Activated T-cell treated with anti-CD3 and anti-CD28 coated beads for 4 hours (primary cell): ENCODE results near the gene MN1.
A peak's percentile ranks its signal among the peaks of the same experiment; 100 is the strongest.

Experiments
- DNase-seq: peaks from one replicate; pipeline ENCODE4 v3.0.0-alpha.2; 2020

Gene MN1

DNA sequence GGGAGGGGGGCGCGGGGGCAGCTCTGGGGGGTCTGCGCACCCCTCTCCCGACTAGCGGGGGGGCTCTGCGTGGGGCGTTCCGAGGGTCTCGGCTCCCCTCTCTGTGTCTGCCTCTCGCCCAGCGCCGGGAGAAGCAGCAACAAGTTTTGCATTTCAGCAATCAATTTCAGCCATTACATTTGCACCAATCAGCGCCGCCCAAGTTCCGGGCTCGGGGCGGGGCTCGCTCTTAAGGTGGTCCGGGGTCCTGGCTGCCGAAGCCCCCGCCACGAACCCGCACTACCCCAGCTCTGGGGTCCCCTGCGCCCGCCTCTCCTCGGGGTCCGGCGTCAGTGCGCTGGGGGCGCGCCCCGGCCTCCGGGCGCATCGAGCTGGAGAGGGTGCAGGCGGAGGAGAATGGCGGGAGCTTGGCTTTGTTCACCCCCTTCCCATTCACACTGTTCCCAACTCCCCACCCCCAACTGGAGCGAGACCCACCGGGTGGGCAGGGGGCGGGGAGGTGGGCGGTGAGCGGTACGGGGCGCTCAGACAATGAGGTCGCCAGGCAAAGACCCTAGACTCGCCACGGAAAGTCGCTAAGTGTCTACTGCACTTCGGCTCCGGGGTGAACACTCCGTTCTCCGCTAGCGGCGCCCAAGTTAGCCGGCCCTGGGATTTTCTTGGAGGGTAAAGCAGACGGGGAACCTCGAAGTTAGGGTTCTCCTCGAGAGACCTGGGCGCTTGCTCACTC, at the start of gene MN1:
Gene MN1 (minus strand): TSS at position 141 of the 730 bp plus-strand sequence. CDS start 1,213 bp downstream, outside the sequence.
- DNase-seq: peak; percentile 41

DNA sequence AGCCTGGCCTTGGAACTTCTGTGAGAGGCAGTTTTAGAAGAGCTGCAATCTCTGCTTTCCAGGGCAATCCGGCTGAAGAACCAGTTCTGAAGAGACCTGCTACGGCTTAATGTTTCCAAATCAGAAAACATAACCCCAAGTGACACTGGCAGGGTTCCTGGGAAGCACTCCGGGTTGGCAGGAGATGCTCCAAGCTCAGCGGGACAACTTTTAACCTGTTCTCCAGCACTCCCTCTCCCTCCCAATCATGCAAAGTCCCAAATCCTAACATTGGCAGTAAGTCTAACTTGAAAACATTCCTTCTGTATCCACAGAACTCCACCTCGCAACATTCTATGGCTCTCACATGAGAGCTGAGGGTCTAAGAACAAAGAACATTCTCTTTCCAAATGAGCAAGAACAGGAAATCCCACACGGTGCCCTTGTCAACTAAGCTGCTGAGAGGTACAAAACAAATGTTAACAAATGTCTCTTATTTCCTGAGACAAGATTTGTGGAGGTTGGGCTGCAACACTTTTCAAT, 48.5 kb upstream of the MN1 start:
- no peak for DNase-seq

DNA sequence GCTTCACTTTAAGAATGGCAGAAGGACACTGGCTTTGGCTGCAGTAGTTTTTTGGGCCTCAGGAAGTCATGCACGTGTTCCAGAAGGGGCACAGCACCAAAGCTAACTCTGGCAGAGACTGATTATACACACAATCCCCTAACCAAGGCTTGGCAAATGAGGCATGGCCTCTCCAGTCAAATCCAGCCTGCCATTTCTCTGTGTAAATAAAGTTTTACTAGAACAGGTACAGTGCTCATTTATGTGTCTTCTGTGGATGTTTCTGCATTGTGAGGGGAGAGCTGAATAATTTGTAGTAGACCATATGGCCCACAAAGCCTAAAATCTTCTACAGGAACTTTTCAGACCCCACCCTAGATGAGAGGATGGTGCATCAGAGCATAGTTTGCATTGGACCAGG, 46.4 kb upstream of the MN1 start:
- no peak for DNase-seq

DNA sequence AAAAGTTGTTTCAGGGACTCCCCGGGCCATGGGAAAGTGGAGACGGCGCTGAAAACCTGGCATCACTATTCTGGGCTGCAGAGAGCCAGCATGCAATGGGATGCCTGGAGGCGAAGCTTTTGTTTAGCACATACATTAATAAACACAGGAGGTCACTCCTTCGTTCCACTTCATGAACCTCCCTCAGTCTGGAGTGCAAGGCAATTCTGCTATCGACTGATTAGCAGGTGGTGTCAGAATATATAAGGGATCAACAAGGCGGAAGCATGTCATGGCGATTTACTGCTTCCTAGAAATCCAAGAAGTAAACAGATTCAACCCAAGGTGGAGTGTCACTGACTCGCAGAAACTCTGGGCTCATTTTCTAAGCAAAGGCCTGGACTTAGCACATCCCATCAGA, 45.4 kb upstream of the MN1 start:
- no peak for DNase-seq

DNA sequence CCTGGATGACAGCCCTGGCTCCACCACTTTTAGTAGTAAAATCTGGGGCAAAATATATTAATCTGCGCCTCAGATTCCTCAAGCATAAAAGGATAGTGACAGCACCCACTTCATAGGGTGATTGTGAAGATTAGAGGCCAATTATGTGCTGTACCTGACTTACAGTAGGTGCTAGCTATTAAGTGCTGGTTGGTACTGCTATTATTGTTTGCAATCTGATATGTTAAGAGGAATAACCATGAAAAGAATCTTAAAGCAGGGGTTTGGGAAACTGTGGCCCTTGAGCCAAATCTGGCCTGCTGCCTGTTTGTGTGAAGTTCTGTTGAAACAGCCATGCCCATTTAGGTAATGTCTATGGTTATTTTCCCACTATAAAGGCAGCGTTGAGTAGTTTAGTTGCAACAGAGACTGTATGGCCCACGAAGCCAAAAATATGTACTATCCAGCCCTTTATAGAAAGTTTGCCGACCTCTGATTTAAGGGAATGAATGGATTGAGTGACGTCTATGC, 44.7 kb upstream of the MN1 start:
- no peak for DNase-seq

DNA sequence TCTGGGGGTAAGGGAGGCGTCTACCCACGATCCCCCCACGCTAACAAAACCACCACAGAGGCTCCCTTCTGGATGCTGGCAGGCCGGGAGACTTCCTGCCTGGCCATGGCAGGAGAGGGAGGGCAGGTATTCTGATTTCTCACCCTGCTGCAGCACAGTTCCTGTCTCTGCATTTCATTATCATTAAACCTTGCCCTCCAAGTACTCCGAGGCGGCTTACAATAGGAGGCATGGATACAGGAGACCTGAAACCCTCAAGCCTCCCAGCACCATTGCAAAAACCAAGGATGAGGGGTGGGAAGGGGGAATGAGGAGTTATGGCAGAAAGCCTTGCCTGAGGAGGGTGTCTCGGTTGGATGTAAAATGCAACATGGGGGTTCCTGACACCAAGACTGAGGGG, 44.1 kb upstream of the MN1 start:
- no peak for DNase-seq

DNA sequence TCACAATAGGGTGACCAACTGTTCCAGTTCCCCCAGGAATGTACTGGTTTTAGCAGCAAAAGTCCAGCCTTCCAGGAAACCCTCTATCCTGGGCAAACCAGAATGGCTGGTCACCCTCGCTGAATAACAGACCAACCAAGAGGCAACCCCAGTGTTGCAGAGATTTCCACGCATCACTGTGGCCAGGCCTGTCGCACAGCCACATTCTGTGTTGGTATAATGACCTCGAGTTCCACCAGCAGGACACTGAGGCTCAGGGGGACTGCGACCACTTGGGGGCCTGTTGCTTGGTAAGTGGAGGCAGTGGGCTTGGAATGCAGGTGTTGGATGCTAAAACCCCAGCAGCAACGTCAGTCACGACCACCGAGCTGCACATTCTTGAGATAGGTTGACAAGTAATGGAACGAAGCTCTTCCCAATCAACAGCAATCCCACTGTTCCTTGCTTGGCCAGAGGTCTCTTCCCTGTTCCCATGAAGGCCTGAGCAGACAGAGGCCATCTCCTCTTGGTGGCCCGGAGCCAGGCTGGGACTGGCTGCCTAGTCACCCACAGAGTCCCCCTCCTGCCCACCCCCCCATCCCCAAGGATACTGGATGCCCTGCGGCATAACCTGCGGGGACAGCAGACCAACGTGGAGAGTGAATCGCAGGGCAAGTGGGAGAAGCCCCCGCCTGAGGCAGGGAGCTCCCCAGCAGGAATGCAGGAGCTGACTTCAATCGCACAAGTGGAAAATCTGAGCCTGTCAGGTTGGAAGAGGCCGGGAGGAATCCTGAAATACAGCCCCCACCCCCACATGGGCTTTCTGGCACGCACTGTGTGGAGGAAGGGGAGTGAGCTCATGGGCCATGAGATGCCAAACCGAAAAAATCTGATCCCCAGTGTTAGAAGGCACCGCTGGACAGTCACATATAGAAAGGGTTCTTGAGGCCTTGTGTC, 43.4 kb upstream of the MN1 start:
- DNase-seq: no peak

DNA sequence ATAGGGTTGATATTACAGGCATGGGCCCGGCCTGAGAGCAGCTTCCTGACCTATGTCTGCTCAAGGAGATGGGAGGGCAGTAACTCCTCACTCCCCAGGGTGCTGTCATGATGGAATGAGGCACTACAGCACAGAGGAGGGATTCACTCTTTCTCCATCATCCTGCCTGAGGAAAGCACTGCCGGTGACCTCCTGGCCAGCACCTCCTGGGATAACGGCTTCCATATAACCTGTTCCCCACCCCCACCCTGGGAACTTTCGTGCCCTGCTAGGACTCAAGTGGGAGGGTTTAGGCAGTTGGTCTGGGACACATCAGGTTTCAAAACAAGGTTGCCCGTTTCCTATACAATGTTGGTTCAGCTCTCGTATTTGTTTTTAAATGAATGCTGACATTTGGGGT, 42.7 kb upstream of the MN1 start:
- DNase-seq: no peak

DNA sequence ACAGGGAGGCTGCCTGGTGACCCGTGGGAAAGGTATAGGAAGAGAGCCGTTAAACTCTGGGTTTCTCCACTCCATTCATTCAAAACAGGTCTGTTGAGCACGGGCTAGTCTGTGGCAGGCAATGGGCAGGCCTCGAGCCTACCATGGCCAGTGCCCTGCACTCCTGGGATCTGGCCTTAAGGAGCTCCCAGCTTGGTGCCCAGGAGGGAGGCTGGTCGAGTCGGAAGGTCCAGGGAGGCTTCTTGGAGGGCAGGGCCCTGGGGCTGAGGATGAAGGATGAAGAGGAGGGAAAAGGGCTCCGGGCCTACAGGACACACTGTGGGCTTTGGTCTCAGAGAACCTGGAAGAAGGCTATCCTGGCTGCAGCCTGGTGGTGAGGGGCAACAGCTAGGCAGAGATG, 41.9 kb upstream of the MN1 start:
- no peak for DNase-seq

DNA sequence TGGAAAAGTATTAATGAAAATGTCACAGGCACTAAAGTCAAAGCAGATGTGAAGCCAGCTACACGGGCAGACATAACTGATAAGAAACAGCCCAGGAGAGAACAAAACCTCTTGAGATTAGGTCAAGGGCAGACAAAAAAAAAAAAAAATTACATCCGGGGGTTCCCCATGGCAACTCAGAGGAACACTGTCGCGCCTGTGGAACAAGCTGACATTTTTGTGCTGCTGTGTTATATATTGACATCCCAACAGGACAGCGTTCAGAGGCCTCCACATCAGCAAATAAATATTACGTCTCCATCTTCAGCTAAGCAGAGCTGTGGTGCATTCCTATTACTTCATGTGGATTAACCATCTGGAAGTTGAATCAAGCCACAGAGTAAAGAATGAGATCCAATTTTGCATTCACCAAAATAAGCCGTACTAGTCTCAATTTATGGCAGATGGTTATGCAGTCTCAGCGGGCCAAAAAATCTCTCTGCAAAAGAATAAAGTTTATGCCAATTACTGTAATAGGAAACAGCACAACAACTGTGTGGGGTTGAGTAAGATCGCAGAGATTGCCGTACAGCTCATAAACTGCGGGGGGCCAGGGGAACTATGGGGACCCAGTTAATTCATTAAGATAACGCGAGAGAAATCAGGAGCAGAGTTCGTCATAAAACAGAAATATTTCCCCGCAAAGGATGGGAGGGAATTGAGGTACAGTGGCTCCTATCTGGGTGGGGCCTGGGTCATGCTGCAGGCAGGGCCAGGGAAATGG, 41.3 kb upstream of the MN1 start:
- DNase-seq: no peak

DNA sequence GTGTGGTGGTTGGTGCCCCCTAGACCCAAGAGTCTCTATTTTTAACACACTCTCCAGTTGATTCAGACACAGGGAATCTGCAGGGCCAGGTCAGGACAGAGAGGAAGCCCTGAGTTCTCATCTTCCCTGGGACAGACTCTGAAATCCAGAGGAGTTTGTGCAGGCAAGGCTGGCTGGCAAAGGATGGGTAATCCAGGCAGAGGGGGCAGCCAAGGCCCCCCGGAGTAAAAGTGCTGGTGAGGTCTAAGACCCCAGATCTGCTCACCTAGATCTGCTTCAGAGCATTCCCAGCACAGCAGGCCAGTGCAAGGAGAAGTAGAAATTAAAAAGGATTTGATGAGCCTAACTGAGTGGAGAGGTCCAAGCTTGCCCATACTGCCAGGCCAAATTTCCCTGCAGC, 40.6 kb upstream of the MN1 start:
- DNase-seq: no peak

DNA sequence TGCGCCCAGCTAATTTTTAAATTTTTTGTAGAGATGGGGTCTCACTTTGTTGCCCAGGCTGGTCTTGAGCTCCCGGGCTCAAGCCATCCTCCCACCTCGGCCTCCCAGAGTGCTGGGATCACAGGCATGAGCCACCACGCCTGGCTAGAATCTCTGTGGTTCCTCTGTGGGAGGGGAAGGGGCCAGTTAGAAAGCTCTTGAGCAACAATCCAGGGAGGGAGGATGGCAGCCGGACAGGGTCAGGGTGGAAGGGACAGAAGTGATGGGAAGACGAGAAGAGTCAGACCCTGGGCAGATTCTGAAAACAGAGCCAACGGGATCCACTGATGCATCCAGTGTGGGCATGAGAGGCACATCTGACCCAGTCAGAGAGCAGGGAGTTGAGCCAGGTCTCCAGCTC, 38.9 kb upstream of the MN1 start:
- no peak for DNase-seq

DNA sequence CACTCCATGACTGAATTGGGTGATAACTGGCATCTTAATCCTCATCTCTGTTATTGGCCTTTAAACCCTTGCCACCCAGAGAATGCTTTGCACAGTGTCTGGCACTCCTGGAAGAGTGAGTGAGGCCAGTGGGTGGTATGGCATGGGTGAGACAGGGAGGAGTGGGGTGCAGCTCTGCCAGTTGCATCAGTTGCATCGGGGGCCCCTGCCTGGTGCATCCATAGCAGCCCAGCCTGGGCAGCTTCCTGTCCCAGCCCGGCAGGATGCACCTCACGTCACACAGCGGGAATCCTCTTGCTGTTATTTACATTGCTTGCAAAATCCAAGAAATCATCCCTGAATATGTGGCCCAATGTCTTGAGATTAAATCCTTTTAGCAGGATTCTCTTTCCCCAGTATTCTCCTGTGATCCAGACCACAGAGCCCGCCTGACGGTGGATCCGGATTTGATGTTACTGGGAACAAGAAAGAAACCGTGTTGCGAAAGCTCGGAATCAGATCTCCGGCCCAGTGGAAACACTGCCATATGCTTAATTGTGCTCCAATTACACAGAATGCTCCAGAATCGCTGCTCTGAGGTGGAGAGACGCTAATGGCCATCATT, 37.6 kb upstream of the MN1 start:
- DNase-seq: no peak

DNA sequence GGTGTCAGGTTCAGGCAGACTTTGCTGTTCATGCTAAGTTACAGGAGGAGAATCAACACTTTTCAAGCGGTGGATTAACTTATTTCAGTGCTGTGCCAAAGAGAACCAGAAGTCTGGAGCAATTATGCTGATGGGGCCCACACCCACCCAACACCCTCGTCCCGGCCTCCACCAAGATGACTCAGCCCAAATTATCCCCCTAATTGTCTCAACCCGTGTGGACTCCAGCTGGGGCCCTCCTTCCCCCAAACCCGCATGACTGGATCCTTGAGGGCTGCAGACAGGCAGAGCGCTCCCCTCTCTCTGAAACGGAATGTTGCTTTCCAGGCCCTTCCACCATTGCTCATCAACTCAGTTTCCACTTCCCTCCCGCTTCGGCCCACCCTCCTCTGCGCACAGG, 34.6 kb upstream of the MN1 start:
- DNase-seq: no peak

DNA sequence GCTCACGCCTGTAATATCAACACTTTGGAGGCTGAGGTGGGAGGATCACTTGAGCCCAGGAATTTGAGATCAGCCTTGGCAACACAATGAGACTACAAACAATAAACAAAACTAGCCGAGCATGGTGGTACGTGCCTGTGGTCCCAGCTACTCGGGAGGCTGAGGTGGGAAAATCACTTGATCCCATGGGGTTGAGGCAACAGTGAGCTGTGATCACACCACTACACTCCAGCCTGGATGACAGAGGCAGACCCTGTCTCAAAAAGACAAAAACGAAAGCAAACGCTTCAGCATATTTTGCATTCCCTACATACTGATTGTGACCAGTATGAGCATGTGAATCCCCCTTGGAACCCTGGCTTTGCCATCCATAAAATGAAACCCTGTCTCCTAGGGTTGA, 33.9 kb upstream of the MN1 start:
- no peak for DNase-seq

DNA sequence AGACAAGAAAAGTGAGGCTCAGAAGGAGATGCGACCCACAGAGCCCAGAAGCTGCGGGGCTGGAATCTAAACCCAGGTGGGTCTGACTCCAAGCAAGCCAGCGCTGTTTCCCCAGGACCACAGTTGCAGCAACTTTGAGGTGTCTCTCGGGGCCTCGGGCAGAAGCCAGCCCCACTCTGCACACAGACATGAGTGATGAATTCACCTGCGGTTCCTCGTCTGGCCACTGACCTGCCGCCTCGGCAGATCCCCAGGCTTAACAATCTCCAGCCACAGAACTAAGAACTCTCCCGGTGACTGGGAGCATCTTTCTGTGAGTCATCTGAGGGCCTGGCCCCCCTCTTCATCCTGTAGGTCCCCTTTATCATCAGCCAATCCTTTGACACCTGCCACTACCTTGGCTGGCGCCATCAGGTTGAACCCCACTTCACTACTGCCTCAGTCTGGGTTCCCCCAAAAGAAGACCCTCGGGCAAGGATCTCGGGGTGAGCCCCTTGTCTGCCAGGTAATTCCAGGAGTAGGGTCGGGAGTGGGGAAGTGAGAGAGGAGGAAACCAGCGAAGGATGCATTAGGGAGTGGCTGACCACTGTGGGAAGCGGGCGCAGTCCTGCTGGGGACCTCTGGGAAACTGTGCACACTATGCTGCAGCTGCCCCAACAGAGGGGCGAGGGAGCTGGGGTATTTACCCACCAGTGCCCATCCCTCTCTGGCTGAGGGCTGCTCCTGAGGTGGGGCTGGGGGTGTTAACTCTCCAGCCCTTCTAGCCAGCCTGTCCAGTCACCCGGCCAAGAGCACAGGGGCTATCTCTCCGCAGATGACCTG, 33.0 kb upstream of the MN1 start:
- DNase-seq: no peak

DNA sequence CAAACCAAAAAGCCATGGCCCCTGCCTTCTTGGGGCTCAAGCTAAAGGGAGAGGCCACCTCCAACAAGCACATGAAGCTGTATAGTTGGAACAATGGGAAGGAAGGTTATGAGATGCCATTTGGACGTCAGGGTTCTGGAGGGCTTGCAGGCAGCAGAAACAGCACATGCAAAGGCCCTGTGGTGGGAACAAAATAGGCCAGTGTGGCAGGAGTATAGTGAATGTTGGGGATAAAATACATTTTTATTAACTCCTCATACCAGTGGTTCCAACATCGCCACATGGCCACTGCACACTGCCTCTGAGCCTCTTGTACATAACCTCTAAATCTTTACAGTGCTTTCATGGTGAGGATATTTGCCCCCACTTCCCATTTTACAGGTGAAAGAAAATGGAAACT, 32.2 kb upstream of the MN1 start:
- DNase-seq: no peak

DNA sequence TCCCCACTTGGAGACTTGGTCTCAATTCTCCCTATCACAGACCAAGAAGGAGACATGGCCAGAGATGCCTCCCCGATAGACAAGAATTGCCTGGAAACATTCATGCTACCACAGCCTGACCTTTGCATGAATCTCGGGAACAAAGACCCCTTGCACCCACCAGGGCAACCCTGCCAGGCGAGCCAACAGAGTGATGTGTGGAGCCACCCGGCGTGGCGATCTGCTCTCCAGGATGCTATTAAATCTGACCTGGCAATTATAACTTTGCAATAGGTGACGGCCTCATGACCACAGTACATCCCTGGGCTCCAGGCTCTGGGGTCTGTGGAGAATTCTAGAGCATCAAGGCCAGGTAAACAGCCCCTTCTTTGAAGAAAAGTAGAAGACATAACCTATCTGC, 31.1 kb upstream of the MN1 start:
- DNase-seq: no peak

DNA sequence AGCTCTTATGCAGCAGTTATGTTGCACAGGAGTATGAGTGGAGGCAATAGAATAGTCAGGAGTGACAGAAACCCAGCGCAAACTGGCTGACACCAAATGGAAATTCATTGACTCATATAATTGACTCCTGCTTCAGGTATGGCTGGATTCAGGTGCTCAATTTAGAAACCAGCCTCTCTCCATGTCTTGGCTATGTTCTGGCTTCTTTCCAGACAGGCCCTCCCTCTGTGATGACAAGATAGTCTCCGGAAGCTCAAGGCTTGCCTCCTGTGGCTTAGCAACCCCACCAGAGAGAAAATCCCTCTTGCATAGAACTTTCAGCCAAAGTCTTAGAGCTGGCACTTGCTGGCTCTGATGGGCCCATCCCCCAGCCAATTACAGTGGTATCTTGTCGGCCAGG, 28.1 kb upstream of the MN1 start:
- no peak for DNase-seq

DNA sequence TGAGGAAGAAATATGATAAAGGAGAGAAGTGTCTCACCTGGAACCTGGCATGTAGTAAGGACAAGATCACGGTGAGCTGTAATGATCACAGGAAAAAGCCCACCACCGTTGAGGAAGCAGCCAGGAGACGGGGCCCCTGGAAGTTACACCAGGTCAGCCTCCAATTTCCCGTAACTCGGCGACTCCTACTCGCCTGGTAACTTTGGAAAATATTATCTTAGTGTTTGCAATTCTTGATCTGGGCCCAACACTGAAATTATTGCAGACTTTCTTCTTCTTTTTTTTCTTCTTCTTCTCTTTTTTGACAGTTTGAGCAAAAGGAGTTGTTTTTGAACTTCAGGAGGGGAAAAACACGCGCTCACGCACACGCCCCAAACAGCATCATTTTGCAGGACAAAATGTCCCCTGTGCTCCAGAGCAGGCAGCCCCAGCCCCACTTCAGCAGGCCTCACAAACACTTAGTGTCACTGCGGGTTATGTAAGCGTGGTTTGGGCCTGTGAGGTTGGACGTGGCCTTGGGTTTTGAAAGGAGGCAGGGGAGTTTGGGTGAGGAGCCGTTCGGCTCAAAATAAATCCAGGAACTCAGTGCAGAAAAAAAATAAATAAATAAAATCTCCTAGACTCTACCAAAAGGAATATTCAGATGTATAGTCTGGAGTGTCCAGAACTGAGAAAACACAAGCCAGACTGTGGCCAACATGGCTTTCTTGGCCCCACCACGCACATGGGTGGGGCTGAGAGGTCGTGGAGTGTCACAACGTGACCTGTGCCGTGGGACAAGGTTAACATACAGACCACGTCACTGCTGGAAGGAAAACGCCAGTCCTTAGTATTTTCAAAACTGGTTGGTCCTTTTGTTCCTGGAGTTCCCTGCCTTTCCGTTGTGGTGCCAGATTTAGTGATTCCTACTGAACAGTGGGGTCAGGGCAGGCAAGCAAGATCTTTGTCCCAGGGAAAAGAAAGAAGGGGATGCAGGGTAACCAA, 26.3 kb upstream of the MN1 start:
- no peak for DNase-seq
